ENCODE data around the gene ATP2B1.

The ATP2B1 gene

GRCh38 chr12:89732522-89732921, 23.9 kb upstream of the ATP2B1 start:
- TF ChIP-seq TAF1 (IDR thresholded peaks at IDR 0.05; ENCODE audit: borderline replicate concordance, insufficient read depth, low read length): no peak
- TF ChIP-seq SIN3A (IDR thresholded peaks at IDR 0.05; ENCODE audit: borderline replicate concordance, insufficient read depth, low read length): no peak

DNA sequence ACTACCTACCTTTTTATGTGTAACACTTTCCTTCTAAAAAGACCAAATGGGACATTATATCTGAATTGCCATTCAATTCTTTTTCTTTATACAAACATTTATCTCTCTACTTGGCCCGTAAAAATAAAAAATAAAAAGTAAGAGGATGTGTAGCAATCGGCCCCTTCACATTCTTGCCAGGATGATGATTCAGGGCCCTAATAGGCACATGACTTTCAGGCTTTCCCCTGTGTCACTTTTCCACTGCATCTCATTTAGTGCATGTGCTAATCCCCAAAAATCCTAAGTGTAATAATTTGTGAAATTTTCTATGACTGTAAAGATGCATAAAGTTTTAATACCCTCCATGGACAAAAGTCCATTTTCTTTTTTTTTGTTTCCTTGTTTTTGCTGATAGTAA, 23.0 kb upstream of the ATP2B1 start:
- TF ChIP-seq POLR2AphosphoS5 (IDR thresholded peaks at IDR 0.05; ENCODE audit: low read depth, low read length): no peak
- no peak for TF ChIP-seq TAF1 (IDR thresholded peaks at IDR 0.05; ENCODE audit: borderline replicate concordance, insufficient read depth, low read length)
- no peak for TF ChIP-seq REST (IDR thresholded peaks at IDR 0.05; ENCODE audit: insufficient read depth in 1 of 2, low read depth in 2 of 2, low read length in 2 of 2)
- TF ChIP-seq SIN3A (IDR thresholded peaks at IDR 0.05; ENCODE audit: borderline replicate concordance, insufficient read depth, low read length): no peak
- TF ChIP-seq FOXP2 (optimal IDR thresholded peaks at IDR 0.05; ENCODE audit: borderline replicate concordance, extremely low read depth, extremely low read length, insufficient read depth): no peak

- TF ChIP-seq REST (IDR thresholded peaks at IDR 0.05; ENCODE audit: insufficient read depth in 1 of 2, low read depth in 2 of 2, low read length in 2 of 2) (no peak), POLR2AphosphoS5 (IDR thresholded peaks at IDR 0.05; ENCODE audit: low read depth, low read length) (no peak), FOXP2 (optimal IDR thresholded peaks at IDR 0.05; ENCODE audit: borderline replicate concordance, extremely low read depth, extremely low read length, insufficient read depth) (no peak), TAF1 (IDR thresholded peaks at IDR 0.05; ENCODE audit: borderline replicate concordance, insufficient read depth, low read length) (no peak), SIN3A (IDR thresholded peaks at IDR 0.05; ENCODE audit: borderline replicate concordance, insufficient read depth, low read length) (no peak)
These were observed 22.5 kb upstream of the ATP2B1 start for GRCh38 chr12:89731089-89731488.

DNA sequence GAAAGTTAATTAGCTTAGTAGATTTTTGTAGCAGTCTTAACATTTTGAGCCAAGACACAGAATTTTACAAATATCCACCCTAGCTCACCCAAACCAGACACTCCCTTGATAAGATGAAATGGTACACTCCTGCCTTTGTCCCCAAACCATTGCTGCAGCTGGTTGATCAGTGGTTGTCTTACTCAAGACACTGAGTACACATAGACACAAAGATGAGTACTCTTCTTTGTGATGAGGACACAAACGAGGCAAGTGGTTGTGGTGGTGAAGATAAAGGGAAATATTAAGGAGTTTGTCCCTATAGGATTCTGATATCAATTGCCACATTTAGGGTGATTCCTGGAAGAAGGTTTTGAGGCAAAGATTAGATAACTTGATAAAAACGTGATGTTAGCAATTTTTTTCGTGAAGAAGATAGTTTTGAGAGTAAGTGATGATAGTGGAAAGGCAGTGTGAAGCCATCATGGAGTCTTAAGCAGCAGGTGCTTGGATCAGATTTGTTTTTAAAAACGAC, 21.4 kb upstream of the ATP2B1 start:
- TF ChIP-seq POLR2AphosphoS5 (IDR thresholded peaks at IDR 0.05; ENCODE audit: low read depth, low read length) (no peak), TAF1 (IDR thresholded peaks at IDR 0.05; ENCODE audit: borderline replicate concordance, insufficient read depth, low read length) (no peak), SIN3A (IDR thresholded peaks at IDR 0.05; ENCODE audit: borderline replicate concordance, insufficient read depth, low read length) (no peak), FOXP2 (optimal IDR thresholded peaks at IDR 0.05; ENCODE audit: borderline replicate concordance, extremely low read depth, extremely low read length, insufficient read depth) (no peak), REST (IDR thresholded peaks at IDR 0.05; ENCODE audit: insufficient read depth in 1 of 2, low read depth in 2 of 2, low read length in 2 of 2) (no peak)

GRCh38 chr12:89723276-89723675, 14.6 kb upstream of the ATP2B1 start:
- TF ChIP-seq TAF1 (IDR thresholded peaks at IDR 0.05; ENCODE audit: borderline replicate concordance, insufficient read depth, low read length) (no peak), POLR2AphosphoS5 (IDR thresholded peaks at IDR 0.05; ENCODE audit: low read depth, low read length) (no peak)

- TF ChIP-seq TAF1 (IDR thresholded peaks at IDR 0.05; ENCODE audit: borderline replicate concordance, insufficient read depth, low read length) (no peak), REST (IDR thresholded peaks at IDR 0.05; ENCODE audit: insufficient read depth in 1 of 2, low read depth in 2 of 2, low read length in 2 of 2) (no peak), SIN3A (IDR thresholded peaks at IDR 0.05; ENCODE audit: borderline replicate concordance, insufficient read depth, low read length) (no peak), POLR2AphosphoS5 (IDR thresholded peaks at IDR 0.05; ENCODE audit: low read depth, low read length) (no peak), FOXP2 (optimal IDR thresholded peaks at IDR 0.05; ENCODE audit: borderline replicate concordance, extremely low read depth, extremely low read length, insufficient read depth) (no peak)
These were observed 12.8 kb upstream of the ATP2B1 start for GRCh38 chr12:89721291-89721987.
